Panc1 (cell line): ENCODE data around the gene RIC8B.

Experiments used
- SIN3A ChIP-seq: IDR thresholded peaks from 2 replicates; pipeline ENCODE4 v1.6.1; 2012; ENCODE audit warnings: low read depth, mild to moderate bottlenecking, low read length, moderate library complexity, borderline replicate concordance; ENCODE audit not compliant: insufficient read depth
- TF ChIP-seq, protein P1 (sequence below): fragments of 450-650 bp; IDR thresholded peaks from 2 replicates; pipeline ENCODE4 v1.5.1; 2017; ENCODE audit warnings: mild to moderate bottlenecking

DNA sequence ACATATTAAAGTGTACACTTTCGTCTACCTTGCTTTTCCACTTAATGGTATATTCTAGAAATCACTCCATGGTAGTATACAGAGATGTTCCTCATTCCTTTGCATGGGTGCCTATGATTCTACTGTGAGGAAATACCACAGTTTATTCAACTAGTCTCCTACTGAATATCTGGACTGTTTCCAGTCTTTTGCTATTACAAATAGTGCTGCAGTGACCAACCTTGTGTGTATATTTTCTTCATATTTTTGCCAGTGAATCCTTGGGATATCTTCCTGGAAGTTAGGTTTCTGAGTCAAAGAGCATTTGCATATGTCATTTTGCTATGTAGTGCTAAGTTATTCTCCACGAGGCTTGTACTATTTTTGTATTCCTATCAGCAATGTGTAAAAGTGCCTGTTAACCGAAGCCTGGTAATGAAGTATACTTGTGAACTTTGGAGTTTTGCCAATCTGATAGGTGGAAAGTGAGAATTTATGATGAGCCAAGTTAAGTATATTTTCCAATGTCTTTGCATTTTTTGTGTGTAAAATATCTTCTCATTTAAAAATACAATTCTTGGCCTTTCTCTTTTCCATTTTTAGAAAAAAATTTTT is 149.9 kb downstream of the RIC8B start:
- TF ChIP-seq, protein P1, sequence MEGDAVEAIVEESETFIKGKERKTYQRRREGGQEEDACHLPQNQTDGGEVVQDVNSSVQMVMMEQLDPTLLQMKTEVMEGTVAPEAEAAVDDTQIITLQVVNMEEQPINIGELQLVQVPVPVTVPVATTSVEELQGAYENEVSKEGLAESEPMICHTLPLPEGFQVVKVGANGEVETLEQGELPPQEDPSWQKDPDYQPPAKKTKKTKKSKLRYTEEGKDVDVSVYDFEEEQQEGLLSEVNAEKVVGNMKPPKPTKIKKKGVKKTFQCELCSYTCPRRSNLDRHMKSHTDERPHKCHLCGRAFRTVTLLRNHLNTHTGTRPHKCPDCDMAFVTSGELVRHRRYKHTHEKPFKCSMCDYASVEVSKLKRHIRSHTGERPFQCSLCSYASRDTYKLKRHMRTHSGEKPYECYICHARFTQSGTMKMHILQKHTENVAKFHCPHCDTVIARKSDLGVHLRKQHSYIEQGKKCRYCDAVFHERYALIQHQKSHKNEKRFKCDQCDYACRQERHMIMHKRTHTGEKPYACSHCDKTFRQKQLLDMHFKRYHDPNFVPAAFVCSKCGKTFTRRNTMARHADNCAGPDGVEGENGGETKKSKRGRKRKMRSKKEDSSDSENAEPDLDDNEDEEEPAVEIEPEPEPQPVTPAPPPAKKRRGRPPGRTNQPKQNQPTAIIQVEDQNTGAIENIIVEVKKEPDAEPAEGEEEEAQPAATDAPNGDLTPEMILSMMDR, result no peak
- TF ChIP-seq SIN3A, result no peak
